ENCODE measurements around the gene RASA1.

The RASA1 gene

GRCh38 chr5:87401626-87402025 lies 133.9 kb downstream of the RASA1 start:
- H3K4me3 ChIP-seq (ENCODE audit: low read depth, low read length): no peak overlapping the region
- no peak for TF ChIP-seq CTCF (IDR thresholded peaks at IDR 0.05; ENCODE audit: low read depth, low read length)

GRCh38 chr5:87403409-87403808 lies 135.7 kb downstream of the RASA1 start:
- no peak overlapping the region for H3K4me3 ChIP-seq (ENCODE audit: low read depth, low read length)
- no peak for TF ChIP-seq CTCF (IDR thresholded peaks at IDR 0.05; ENCODE audit: low read depth, low read length)

- no peak overlapping the region for H3K4me3 ChIP-seq (ENCODE audit: low read depth, low read length)
- no peak for TF ChIP-seq CTCF (IDR thresholded peaks at IDR 0.05; ENCODE audit: low read depth, low read length)
Observed at GRCh38 chr5:87403899-87404298, 136.2 kb downstream of the RASA1 start.

- TF ChIP-seq CTCF (IDR thresholded peaks at IDR 0.05; ENCODE audit: low read depth, low read length): no peak
- no peak overlapping the region for H3K4me3 ChIP-seq (ENCODE audit: low read depth, low read length)
Observed at GRCh38 chr5:87404359-87404758, 136.7 kb downstream of the RASA1 start.

GRCh38 chr5:87405472-87406155 lies 137.9 kb downstream of the RASA1 start:
- TF ChIP-seq CTCF (IDR thresholded peaks at IDR 0.05; ENCODE audit: low read depth, low read length): no peak
- no peak overlapping the region for H3K4me3 ChIP-seq (ENCODE audit: low read depth, low read length)

- no peak overlapping the region for H3K4me3 ChIP-seq (ENCODE audit: low read depth, low read length)
- TF ChIP-seq CTCF (IDR thresholded peaks at IDR 0.05; ENCODE audit: low read depth, low read length): no peak
Observed at GRCh38 chr5:87408204-87408603, 140.5 kb downstream of the RASA1 start.

- H3K4me3 ChIP-seq (ENCODE audit: low read depth, low read length): peak overlapping the region; percentile 76
Observed at GRCh38 chr5:87410931-87411330, 143.2 kb downstream of the RASA1 start.

More at GRCh38 chr5:87410931-87411330, 143.2 kb downstream of the RASA1 start:
- no peak for TF ChIP-seq CTCF (IDR thresholded peaks at IDR 0.05; ENCODE audit: low read depth, low read length)

Measured in WI38 (cell line).